ENCODE results near the gene TGFBI.

DNA sequence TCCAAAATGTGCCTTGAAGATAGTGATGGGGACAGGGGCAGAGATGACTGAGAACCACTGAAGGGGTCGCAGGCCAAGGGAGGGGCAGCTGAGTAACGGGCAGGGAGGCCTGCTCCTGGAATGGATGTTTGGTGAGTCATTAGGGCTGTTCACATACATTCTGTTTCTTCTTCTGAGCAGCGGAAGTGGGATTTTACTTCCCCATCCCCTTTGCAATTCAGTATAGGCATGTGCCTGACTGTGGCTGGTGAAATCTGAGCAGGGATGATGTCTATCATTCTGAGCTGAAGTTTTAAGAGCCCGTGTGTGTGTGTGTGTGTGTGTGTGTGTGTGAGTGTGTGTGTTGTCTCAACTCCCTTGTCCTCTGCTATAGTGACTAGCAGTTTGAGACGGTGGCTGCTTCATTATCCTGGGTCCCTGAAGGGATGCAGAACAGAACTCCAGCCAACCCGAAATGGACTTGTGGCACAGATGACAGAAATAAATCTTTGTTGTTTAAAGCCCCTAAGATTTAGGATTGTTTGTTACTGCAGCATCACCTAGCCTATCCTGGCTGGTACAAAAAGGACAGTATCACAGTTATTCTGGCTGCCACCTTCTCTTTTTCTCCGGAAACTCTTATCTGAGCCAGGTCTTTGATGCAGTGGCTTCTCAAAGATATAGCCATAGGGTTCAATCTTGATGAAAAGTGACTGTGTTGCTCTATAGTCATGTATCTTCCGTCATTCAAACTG is 29.2 kb upstream of the TGFBI start:
- no peak for TF ChIP-seq YY1 (IDR thresholded peaks at IDR 0.05; ENCODE audit: borderline replicate concordance in 1 of 3, control insufficient read depth in 1 of 3, extremely low read depth in 1 of 3, insufficient read depth in 3 of 3, insufficient read length in 1 of 3, insufficient replicate concordance in 2 of 3, low read depth in 1 of 3, low read length in 2 of 3)
- no peak for TF ChIP-seq MAZ (CRISPR knock-in tag; conservative IDR thresholded peaks at IDR 0.05 in 1 of 2, IDR thresholded peaks at IDR 0.05 in 1 of 2)
- TF ChIP-seq EZH2 (IDR thresholded peaks at IDR 0.05; ENCODE audit: borderline replicate concordance, low read depth, low read length): no peak
- TF ChIP-seq CREM (IDR thresholded peaks at IDR 0.05; ENCODE audit: low read depth): no peak
- TF ChIP-seq ZNF263 (CRISPR knock-in tag; IDR thresholded peaks at IDR 0.05; ENCODE audit: borderline replicate concordance): no peak
- TF ChIP-seq POLR2AphosphoS2 (IDR thresholded peaks at IDR 0.05; ENCODE audit: low read length): no peak
- no peak for TF ChIP-seq NFIC (IDR thresholded peaks at IDR 0.05)
- TF ChIP-seq, protein P1, sequence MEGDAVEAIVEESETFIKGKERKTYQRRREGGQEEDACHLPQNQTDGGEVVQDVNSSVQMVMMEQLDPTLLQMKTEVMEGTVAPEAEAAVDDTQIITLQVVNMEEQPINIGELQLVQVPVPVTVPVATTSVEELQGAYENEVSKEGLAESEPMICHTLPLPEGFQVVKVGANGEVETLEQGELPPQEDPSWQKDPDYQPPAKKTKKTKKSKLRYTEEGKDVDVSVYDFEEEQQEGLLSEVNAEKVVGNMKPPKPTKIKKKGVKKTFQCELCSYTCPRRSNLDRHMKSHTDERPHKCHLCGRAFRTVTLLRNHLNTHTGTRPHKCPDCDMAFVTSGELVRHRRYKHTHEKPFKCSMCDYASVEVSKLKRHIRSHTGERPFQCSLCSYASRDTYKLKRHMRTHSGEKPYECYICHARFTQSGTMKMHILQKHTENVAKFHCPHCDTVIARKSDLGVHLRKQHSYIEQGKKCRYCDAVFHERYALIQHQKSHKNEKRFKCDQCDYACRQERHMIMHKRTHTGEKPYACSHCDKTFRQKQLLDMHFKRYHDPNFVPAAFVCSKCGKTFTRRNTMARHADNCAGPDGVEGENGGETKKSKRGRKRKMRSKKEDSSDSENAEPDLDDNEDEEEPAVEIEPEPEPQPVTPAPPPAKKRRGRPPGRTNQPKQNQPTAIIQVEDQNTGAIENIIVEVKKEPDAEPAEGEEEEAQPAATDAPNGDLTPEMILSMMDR (IDR thresholded peaks at IDR 0.05 in 2 of 3, conservative IDR thresholded peaks at IDR 0.05 in 1 of 3; ENCODE audit: insufficient read depth in 2 of 3, low read depth in 1 of 3, low read length in 3 of 3): no peak
- TF ChIP-seq POLR2AphosphoS5 (IDR thresholded peaks at IDR 0.05; ENCODE audit: control insufficient read depth, insufficient read depth, low read depth, low read length): no peak
- TF ChIP-seq MYNN (IDR thresholded peaks at IDR 0.05): no peak
- no peak for TF ChIP-seq MYNN (CRISPR knock-in tag; IDR thresholded peaks at IDR 0.05)
